CD4-positive, alpha-beta T cell (primary cell): ENCODE data around the gene KIF27. TPM values are rescaled to one million over a fixed set of nuclear protein-coding genes. Genes with fewer than 3 reads are reported as not detected.
A peak's percentile ranks its signal among the peaks of the same experiment; 100 is the strongest.

Experiments
- ATAC-seq: fragments of 200-7000 bp; cut with Tn5 transposase; one replicate; pipeline ENCODE4 v1.10.0; 2022; ENCODE audit warnings: mild to moderate bottlenecking; ENCODE audit not compliant: poor library complexity
- CTCF ChIA-PET: fragments of 350-600 bp; sonication (Branson Sonifier 250); formaldehyde crosslinking; loops from one replicate; lab custom pipeline; 2021; ENCODE audit warnings: antibody characterized with exemption, inconsistent platforms; lab: Charles Lee
- POLR2A ChIA-PET: fragments of 350-600 bp; sonication (Branson Sonifier 250); formaldehyde crosslinking; loops from one replicate; lab custom pipeline; 2021; ENCODE audit warnings: antibody characterized with exemption, inconsistent platforms; lab: Charles Lee
- DNase-seq, 14 experiments: peaks; one replicate each; pipeline ENCODE4 v3.0.0-alpha.2; 2013 to 2020; ENCODE audit warnings: mixed read lengths in 2 of 14
- H3K27ac ChIP-seq, 2 donors: one replicate each; pipeline versions ENCODE4 v1.5.1 to v1.7.0; 2013; ENCODE audit warnings: low read length in 2 of 2, low read depth in 1 of 2, mild to moderate bottlenecking in 1 of 2
- H3K27me3 ChIP-seq, 2 experiments: 1 replicate in 1 of 2; 2 replicates in 1 of 2; pipeline versions ENCODE4 v1.6.1 to v1.7.0; 2013; ENCODE audit warnings: low read length in 2 of 2, control low read depth in 1 of 2, mild to moderate bottlenecking in 1 of 2, moderate library complexity in 1 of 2; ENCODE audit not compliant: insufficient read depth in 2 of 2, control insufficient read depth in 1 of 2
- H3K36me3 ChIP-seq: one replicate; pipeline ENCODE4 v1.6.1; 2013; ENCODE audit warnings: low read length, control low read depth; ENCODE audit not compliant: insufficient read depth
- H3K4me1 ChIP-seq: one replicate; pipeline ENCODE4 v1.6.1; 2013; ENCODE audit warnings: low read length, control low read depth; ENCODE audit not compliant: insufficient read depth
- H3K4me3 ChIP-seq: one replicate; pipeline ENCODE4 v1.5.1; 2013; ENCODE audit warnings: mild to moderate bottlenecking, low read length, moderate library complexity
- H3K9me3 ChIP-seq, 2 experiments: 1 replicate in 1 of 2; 2 replicates in 1 of 2; pipeline versions ENCODE4 v1.6.1 to v1.7.0; 2013; ENCODE audit warnings: low read length in 2 of 2, mild to moderate bottlenecking in 2 of 2, control low read depth in 1 of 2, moderate library complexity in 1 of 2; ENCODE audit not compliant: control insufficient read depth in 1 of 2, insufficient read depth in 1 of 2
- H3K27ac Mint-ChIP-seq: one replicate; pipeline ENCODE4 v1.8.0; 2020; ENCODE audit warnings: mixed read lengths
- H3K27me3 Mint-ChIP-seq: one replicate; pipeline ENCODE4 v1.8.0; 2021; ENCODE audit warnings: mixed read lengths
- H3K36me3 Mint-ChIP-seq: one replicate; pipeline ENCODE4 v1.8.0; 2021; ENCODE audit warnings: low read depth, mixed read lengths
- H3K4me1 Mint-ChIP-seq: one replicate; pipeline ENCODE4 v1.8.0; 2021; ENCODE audit warnings: low read depth, mixed read lengths
- H3K4me3 Mint-ChIP-seq: one replicate; pipeline ENCODE4 v1.8.0; 2020; ENCODE audit warnings: mild to moderate bottlenecking, mixed read lengths
- H3K9me3 Mint-ChIP-seq: one replicate; pipeline ENCODE4 v1.8.0; 2020; ENCODE audit warnings: mixed read lengths
- intact Hi-C, 2 experiments: fragments of 100-400 bp; cut with DNase I in 1 of 2; cut with micrococcal nuclease in 1 of 2; formaldehyde crosslinking; loops; one replicate each; pipeline versions ENCODE4 v1.15.1 to v1.9.0; 2023 to 2025; cut with DNase I, micrococcal nuclease
- total RNA-seq, 174 experiments: library from RNA in 2 of 174; stranded (reverse) in 2 of 174; gene quantifications; one replicate each; pipeline ENCODE4 v1.2.3 and lab custom pipeline; 2021 to 2026
- TF ChIP-seq, protein P1 (sequence below): fragments of 200-600 bp; IDR thresholded peaks from one replicate; pipeline ENCODE4 v1.8.0; 2022; ENCODE audit warnings: antibody characterized with exemption, mild to moderate bottlenecking

The KIF27 gene
- total RNA-seq, 2 experiments from 2014 or later: 3.6 to 5.1 TPM

DNA sequence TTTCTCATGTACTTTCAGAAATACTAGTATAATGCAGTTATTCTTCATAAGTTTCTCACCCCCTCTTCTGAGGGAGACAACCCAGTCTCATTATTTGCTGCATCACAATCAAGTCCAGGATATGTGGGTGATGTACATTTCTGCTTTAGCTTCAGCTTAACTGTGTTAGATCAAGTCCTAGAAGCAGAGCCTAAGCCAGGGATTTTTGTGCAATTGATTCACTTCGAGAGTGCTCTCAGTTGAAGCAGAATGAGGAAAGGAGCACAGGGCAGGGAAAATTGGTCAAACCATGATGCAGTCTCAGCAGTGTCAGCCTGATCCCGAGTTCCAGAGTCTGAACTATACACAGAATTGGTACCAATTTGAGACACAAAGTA, 43.7 kb upstream of the KIF27 start:
- Histone ChIP-seq H3K9me3 (no peaks in the 10 kb centered on the region), H3K27ac (no peak overlapping the region), H3K4me1 (no peaks in the 10 kb centered on the region), H3K4me3 (no peak overlapping the region), H3K27me3 (no peaks in the 10 kb centered on the region), H3K36me3 (peaks cover 33% of the 10 kb centered on the region)
- TF ChIP-seq, protein P1, sequence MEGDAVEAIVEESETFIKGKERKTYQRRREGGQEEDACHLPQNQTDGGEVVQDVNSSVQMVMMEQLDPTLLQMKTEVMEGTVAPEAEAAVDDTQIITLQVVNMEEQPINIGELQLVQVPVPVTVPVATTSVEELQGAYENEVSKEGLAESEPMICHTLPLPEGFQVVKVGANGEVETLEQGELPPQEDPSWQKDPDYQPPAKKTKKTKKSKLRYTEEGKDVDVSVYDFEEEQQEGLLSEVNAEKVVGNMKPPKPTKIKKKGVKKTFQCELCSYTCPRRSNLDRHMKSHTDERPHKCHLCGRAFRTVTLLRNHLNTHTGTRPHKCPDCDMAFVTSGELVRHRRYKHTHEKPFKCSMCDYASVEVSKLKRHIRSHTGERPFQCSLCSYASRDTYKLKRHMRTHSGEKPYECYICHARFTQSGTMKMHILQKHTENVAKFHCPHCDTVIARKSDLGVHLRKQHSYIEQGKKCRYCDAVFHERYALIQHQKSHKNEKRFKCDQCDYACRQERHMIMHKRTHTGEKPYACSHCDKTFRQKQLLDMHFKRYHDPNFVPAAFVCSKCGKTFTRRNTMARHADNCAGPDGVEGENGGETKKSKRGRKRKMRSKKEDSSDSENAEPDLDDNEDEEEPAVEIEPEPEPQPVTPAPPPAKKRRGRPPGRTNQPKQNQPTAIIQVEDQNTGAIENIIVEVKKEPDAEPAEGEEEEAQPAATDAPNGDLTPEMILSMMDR: no peak
- peaks cover 42% of the 10 kb centered on the region for H3K36me3 Mint-ChIP-seq
- peak in 1 of 14 experiments; percentile 15 for DNase-seq
- ATAC-seq: peak; percentile 27
- H3K4me3 Mint-ChIP-seq: no peak overlapping the region
- CTCF ChIA-PET: interaction anchor here (0.7 kb wide), 1 partner anchor 332 kb away, joined by 3 read pairs; no protein-coding TSS in a partner anchor
- intact Hi-C loops: loop anchor here in 1 of 2 experiments (2.0 kb wide), 1 partner anchor 14 kb away; no protein-coding TSS in a partner anchor
- peak overlapping the region; percentile 31 for H3K27ac Mint-ChIP-seq
- no peaks in the 10 kb centered on the region for H3K9me3 Mint-ChIP-seq
- H3K27me3 Mint-ChIP-seq: no peaks in the 10 kb centered on the region
- peaks cover 11% of the 10 kb centered on the region for H3K4me1 Mint-ChIP-seq
- POLR2A ChIA-PET: interaction anchor here (1.2 to 5.9 kb wide), 2 partner anchors 8 to 14 kb away, joined by 7 to 77 read pairs; partner anchors contain the start of genes HNRNPK and RMI1

DNA sequence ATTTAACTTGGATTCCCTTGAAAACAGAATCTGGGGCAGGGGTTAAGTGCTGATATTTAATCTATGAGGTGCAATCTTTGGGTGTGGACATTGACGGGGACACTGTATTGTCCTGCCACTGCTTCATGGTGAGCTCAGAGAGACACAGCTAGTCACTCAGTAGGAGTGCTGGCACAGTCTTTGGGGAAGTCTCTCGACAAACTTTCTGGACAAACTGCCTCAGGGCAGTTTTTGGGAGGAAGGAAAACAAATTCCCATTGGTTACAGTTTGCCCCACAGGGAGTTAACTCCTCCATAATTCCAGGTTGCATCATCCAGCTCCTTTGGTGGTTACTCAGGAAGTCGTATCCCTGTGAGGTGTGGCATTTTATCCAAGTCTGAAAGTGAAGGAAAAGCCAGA, 40.9 kb upstream of the KIF27 start:
- H3K27me3 ChIP-seq: no peaks in the 10 kb centered on the region
- no peak for DNase-seq
- ChIA-PET POLR2A (interaction anchor here (1.5 to 5.9 kb wide), 2 partner anchors 17 to 255 kb away, joined by 6 to 77 read pairs; partner anchors contain the start of genes HNRNPK, RMI1 and UBQLN1), CTCF (interaction anchor here (0.7 kb wide), 1 partner anchor 69 kb away, joined by 4 read pairs; no protein-coding TSS in a partner anchor)
- Mint-ChIP-seq H3K9me3 (no peaks in the 10 kb centered on the region), H3K27ac (no peak overlapping the region), H3K36me3 (peaks cover 15% of the 10 kb centered on the region), H3K27me3 (no peaks in the 10 kb centered on the region), H3K4me1 (peaks cover 11% of the 10 kb centered on the region), H3K4me3 (no peak overlapping the region)
- H3K4me3 ChIP-seq: no peak overlapping the region
- intact Hi-C loops: no loop called here
- TF ChIP-seq, protein P1: no peak
- ATAC-seq: no peak
- H3K27ac ChIP-seq: no peak overlapping the region
- peaks cover 11% of the 10 kb centered on the region for H3K36me3 ChIP-seq
- no peaks in the 10 kb centered on the region for H3K9me3 ChIP-seq
- peaks cover 2% of the 10 kb centered on the region for H3K4me1 ChIP-seq

DNA sequence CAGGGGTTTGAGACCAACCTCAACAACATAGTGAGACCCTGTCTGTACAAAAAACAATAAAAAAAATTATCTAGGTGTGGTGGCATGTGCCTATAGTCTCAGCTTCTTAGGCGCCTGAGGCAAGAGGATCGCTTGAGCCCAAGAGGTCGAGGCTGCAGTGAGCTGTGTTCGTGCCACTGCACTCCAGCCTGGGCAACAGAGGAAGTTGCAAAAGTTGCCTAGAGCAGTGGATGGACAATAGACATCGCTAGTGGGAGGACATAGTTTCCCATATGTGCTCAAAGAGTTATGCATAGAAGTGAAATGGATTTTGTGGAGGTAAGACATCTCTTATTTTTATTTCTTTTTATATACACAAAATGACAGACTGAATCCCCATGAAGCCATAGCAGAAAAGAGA, 39.8 kb upstream of the KIF27 start:
- H3K9me3 ChIP-seq: no peaks in the 10 kb centered on the region
- ATAC-seq: no peak
- CTCF ChIA-PET: no interaction called here
- no peak overlapping the region for H3K4me3 ChIP-seq
- no peak overlapping the region for H3K27ac ChIP-seq
- Mint-ChIP-seq H3K27ac (no peak overlapping the region), H3K4me3 (no peak overlapping the region), H3K9me3 (no peaks in the 10 kb centered on the region), H3K36me3 (peaks cover 16% of the 10 kb centered on the region), H3K4me1 (peaks cover 21% of the 10 kb centered on the region), H3K27me3 (no peaks in the 10 kb centered on the region)
- intact Hi-C loops: no loop called here
- no peak for DNase-seq
- peaks cover 11% of the 10 kb centered on the region for H3K4me1 ChIP-seq
- no peaks in the 10 kb centered on the region for H3K27me3 ChIP-seq
- no peaks in the 10 kb centered on the region for H3K36me3 ChIP-seq
- TF ChIP-seq, protein P1: no peak
- POLR2A ChIA-PET: interaction anchor here (5.9 kb wide), 1 partner anchor 18 kb away, joined by 77 read pairs; the partner anchor contains the start of genes HNRNPK and RMI1
